OCI-LY1 (cell line): ENCODE data around the gene TPO.

Source experiments
- CTCF ChIP-seq: fragments of 200-600 bp; sonication (generic), shearing (Covaris generic); IDR thresholded peaks from 2 replicates; pipeline ENCODE4 v1.5.1; 2017; ENCODE audit warnings: mild to moderate bottlenecking, antibody characterized with exemption, low read length, moderate library complexity, mixed read lengths
- EZH2 ChIP-seq: fragments of 200-600 bp; sonication (generic), shearing (Covaris generic); IDR thresholded peaks from 2 replicates; pipeline ENCODE4 v1.8.0; 2017; ENCODE audit warnings: borderline replicate concordance, mixed run types, mild to moderate bottlenecking, antibody characterized with exemption, low read length, moderate library complexity, mixed read lengths

GRCh38 chr2:1431886-1432400 is 18.7 kb downstream of the TPO start:
- TF ChIP-seq EZH2 (no peak), CTCF (no peak)
